Measurements from ENCODE around the gene NKD2.
"Not testable (repeated sequence)": the region's sequence is repeated elsewhere in the genome, so short reads cannot be mapped to it uniquely, and the experiment has no call there.

Gene NKD2

GRCh38 chr5:1018596-1018995, 10.0 kb downstream of the NKD2 start:
- TF ChIP-seq, protein P1, sequence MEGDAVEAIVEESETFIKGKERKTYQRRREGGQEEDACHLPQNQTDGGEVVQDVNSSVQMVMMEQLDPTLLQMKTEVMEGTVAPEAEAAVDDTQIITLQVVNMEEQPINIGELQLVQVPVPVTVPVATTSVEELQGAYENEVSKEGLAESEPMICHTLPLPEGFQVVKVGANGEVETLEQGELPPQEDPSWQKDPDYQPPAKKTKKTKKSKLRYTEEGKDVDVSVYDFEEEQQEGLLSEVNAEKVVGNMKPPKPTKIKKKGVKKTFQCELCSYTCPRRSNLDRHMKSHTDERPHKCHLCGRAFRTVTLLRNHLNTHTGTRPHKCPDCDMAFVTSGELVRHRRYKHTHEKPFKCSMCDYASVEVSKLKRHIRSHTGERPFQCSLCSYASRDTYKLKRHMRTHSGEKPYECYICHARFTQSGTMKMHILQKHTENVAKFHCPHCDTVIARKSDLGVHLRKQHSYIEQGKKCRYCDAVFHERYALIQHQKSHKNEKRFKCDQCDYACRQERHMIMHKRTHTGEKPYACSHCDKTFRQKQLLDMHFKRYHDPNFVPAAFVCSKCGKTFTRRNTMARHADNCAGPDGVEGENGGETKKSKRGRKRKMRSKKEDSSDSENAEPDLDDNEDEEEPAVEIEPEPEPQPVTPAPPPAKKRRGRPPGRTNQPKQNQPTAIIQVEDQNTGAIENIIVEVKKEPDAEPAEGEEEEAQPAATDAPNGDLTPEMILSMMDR (IDR thresholded peaks at IDR 0.05; ENCODE audit: borderline replicate concordance, insufficient read depth, low read depth, low read length) = no peak

GRCh38 chr5:1019001-1019905, 10.7 kb downstream of the NKD2 start:
- no peak overlapping the region for H3K4me3 ChIP-seq (ENCODE audit: low read depth, low read length)
- TF ChIP-seq, protein P1 (IDR thresholded peaks at IDR 0.05; ENCODE audit: borderline replicate concordance, insufficient read depth, low read depth, low read length) = no peak

More at GRCh38 chr5:1018596-1018995, 10.0 kb downstream of the NKD2 start:
- no peak overlapping the region for H3K4me3 ChIP-seq (ENCODE audit: low read depth, low read length)

DNA sequence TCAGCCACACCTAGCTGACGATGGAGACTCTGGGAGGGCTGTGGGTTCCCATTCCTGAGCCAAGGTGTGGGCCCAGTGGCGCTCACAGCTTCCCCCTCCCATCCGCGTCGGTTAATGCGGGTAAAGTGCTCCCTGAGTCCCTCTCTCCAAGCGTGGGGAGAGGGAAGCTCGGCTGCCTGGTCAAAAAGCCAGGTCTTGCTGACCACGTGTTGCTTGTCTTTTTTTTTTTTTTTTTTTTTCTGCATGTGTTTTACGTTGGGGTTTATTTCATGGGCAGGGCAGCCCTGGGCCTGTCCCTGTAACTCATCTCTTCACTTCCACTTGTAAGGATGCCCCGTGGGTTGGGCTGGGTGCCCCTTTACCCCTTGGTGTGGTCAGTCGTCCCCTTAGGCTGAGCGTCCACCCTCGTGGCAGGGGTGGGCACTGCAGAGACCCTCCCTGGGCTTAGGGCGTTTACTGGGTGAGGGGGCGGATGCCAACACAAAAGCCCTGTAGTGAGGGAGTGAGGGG, 11.9 kb downstream of the NKD2 start:
- no peak overlapping the region for H3K4me3 ChIP-seq (ENCODE audit: low read depth, low read length)
- TF ChIP-seq, protein P1 (IDR thresholded peaks at IDR 0.05; ENCODE audit: borderline replicate concordance, insufficient read depth, low read depth, low read length) = no peak

- H3K4me3 ChIP-seq (ENCODE audit: low read depth, low read length) = no peak overlapping the region
- TF ChIP-seq, protein P1 (IDR thresholded peaks at IDR 0.05; ENCODE audit: borderline replicate concordance, insufficient read depth, low read depth, low read length) = no peak
Measured at GRCh38 chr5:1021136-1021968, 12.8 kb downstream of the NKD2 start.

GRCh38 chr5:1021969-1022336, 13.4 kb downstream of the NKD2 start:
- not testable (repeated sequence) for H3K4me3 ChIP-seq (ENCODE audit: low read depth, low read length)

- H3K4me3 ChIP-seq (ENCODE audit: low read depth, low read length) = no peak overlapping the region
- TF ChIP-seq, protein P1 (IDR thresholded peaks at IDR 0.05; ENCODE audit: borderline replicate concordance, insufficient read depth, low read depth, low read length) = no peak
Measured at GRCh38 chr5:1026700-1027621, 18.4 kb downstream of the NKD2 start.

Measured in GM12875 (cell line).